ENCODE measurements around the gene TSR3.

TSR3 gene

DNA sequence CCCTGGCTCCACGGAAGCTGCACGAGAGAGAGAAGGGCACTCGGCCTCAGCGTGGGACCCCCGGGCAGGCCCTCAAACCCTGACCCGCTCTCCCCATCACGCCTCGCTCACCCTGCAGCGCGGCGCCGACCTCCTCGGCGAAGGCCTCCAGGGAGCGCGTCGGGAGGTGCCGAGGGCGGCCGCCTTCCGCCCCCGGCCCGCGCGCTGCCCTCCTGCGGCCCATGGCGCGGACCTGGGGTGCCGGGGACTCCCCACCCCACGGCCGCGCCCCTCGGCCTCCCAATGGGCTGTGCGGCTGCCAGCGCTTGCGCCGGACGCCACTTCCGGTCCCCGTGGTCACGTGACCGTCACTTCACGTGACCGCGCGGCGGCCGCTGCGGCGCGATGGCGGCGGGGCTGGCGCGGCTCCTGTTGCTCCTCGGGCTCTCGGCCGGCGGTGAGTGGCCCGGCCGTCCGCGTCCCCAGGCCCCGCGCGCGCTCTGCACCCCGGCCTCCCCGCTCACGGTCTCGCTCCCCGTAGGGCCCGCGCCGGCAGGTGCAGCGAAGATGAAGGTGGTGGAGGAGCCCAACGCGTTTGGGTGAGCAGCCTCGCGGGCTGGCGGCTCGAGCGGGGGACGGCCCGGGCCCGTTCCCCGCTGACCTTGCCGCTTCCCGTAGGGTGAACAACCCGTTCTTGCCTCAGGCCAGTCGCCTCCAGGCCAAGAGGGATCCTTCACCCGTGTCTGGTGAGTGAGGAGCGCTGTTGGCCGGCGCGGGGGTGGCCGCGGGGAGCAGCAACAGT is at the start of gene TSR3, which contains the start of gene GNPTG:
Gene TSR3, minus strand, starts transcription at position 297 of the 781 bp plus-strand sequence. Its CDS starts 74 bp downstream, at position 223.
Gene GNPTG, plus strand, starts transcription at position 350 of the 781 bp plus-strand sequence. Its CDS starts 35 bp downstream, at position 385.
- CTCF ChIA-PET: interaction anchor here (0.6 to 1.6 kb wide), 2 partner anchors 9 to 14 kb away, joined by 3 read pairs; no protein-coding TSS in a partner anchor
- H3K4me3 ChIP-seq (ENCODE audit: low read depth, low read length): peak within 1 kb of the TSS; percentile 90
- peak; percentile 46 for DNase-seq (ENCODE audit: low read depth, low spot score)
- POLR2A ChIA-PET: no interaction called here
- TF ChIP-seq, protein P1, sequence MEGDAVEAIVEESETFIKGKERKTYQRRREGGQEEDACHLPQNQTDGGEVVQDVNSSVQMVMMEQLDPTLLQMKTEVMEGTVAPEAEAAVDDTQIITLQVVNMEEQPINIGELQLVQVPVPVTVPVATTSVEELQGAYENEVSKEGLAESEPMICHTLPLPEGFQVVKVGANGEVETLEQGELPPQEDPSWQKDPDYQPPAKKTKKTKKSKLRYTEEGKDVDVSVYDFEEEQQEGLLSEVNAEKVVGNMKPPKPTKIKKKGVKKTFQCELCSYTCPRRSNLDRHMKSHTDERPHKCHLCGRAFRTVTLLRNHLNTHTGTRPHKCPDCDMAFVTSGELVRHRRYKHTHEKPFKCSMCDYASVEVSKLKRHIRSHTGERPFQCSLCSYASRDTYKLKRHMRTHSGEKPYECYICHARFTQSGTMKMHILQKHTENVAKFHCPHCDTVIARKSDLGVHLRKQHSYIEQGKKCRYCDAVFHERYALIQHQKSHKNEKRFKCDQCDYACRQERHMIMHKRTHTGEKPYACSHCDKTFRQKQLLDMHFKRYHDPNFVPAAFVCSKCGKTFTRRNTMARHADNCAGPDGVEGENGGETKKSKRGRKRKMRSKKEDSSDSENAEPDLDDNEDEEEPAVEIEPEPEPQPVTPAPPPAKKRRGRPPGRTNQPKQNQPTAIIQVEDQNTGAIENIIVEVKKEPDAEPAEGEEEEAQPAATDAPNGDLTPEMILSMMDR (IDR thresholded peaks at IDR 0.05; ENCODE audit: insufficient read depth, low read length, missing control alignments): no peak

DNA sequence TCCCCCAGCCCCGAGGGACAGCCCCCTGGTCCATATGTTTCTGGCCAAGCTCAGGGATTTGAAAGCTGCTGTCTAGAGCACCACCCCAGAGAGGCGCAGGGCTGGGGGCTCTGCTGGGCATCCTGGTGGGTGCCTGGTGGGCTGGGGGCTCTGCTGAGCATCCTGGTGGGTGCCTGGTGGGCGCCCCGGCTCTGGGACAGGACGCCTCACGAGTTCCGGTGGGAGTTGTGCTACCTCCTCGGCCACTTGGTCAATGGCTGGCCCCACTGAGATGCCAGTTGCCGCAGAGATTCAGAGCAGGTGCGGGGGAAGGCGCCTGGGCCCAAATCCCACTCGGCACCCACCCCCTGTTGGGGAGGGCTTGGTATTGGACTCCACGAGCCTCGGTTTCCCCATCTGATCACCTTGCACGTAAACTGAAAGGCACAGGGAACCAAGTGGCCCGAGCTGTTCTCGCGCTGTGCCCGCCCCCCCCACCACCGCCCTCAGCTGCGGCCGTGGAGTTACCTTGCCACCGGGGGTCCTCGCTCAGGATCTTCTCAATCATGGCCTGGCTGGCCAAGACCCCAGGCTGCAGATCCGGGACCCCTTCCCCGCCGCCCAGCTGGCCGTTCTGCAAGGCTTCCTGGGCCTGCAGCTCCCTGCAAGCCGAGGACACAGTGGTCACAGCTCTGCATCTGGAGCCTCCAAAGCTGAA is 49.5 kb upstream of the TSR3 start:
- no peak overlapping the region for H3K4me3 ChIP-seq (ENCODE audit: low read depth, low read length)
- no peak for DNase-seq (ENCODE audit: low read depth, low spot score)
- ChIA-PET CTCF (no interaction called here), POLR2A (no interaction called here)
- TF ChIP-seq, protein P1 (IDR thresholded peaks at IDR 0.05; ENCODE audit: insufficient read depth, low read length, missing control alignments): no peak

DNA sequence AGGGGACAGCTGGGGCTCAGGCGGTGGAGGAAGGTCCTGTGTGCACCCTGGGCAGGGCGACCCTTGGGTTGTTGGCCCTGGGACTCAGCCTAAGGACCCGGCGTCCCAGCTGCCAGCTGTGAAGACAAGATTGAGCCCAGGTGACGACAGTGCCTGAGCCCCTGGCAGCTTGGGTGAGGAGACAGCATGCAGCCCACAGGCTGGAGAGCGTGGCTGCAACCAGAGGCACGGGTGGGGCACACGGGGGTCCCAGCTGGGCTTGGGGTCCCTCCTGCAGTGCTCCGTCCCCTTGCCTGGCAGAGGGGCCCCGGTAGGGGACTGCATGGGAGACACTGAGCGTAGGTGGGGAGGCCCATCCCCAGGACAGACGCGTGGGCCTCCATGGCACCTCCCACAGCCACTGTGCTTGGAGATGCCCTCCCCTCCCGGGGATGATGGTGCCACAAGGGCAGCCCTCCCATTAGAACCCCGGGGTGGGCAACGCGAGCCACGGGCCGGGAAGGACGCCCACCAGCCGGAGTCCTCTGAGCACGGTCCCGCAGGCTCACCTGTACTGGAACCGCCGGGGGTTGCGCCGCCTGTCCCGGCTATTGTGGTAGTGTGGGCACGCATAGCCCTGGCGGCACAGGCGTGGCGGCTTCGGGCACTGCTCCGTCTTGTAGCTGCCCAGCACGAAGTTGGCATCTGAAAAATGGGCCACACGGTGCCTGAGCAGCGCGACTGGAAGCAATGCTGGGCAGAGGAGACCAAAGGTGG is 47.3 kb upstream of the TSR3 start:
- CTCF ChIA-PET: interaction anchor here (1.4 kb wide), 1 partner anchor 35 kb away, joined by 4 read pairs; no protein-coding TSS in a partner anchor
- TF ChIP-seq, protein P1 (IDR thresholded peaks at IDR 0.05; ENCODE audit: insufficient read depth, low read length, missing control alignments): no peak
- no peak overlapping the region for H3K4me3 ChIP-seq (ENCODE audit: low read depth, low read length)
- POLR2A ChIA-PET: no interaction called here
- DNase-seq (ENCODE audit: low read depth, low spot score): no peak

DNA sequence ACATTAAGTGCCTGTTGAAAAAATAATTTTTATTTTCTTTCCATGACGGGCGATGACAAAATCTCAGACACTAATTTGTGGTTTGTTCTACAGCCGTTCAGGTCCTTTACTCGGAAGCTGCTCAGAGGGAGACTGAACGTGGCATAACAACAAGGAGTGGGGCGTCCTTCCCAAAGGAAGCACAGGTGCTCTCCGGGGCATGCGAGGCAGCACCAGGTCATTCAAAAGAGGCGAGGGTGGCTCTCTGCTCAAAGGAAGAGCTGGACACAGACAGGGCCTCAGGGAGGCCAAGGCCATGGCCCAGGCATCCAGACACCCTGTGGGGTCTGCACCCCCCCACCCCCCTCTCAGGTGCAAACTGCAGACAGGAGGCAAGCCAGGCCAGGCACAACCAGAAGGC is 46.7 kb upstream of the TSR3 start:
- no peak overlapping the region for H3K4me3 ChIP-seq (ENCODE audit: low read depth, low read length)
- DNase-seq (ENCODE audit: low read depth, low spot score): no peak
- POLR2A ChIA-PET: no interaction called here
- TF ChIP-seq, protein P1 (IDR thresholded peaks at IDR 0.05; ENCODE audit: insufficient read depth, low read length, missing control alignments): no peak
- CTCF ChIA-PET: no interaction called here

DNA sequence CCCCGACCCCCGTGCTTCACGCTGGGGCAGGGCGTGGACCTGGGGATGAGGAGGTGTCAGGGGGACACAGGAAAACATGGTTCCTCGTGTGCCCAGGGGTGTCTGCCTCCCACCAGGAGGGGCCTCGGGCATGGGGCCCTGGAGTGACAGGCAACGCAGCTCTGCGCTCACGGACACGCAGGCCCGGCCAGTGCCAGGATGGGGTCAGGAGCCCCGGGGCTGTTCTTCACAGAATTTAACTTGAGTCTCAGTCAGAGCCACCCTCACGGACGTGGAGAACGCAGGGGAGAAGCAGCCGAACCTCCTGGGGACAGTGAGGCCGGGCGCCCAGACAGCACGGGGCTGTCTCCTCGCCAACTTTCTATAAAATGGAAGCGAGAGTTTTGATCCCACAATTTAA is 46.1 kb upstream of the TSR3 start:
- ChIA-PET CTCF (no interaction called here), POLR2A (no interaction called here)
- TF ChIP-seq, protein P1 (IDR thresholded peaks at IDR 0.05; ENCODE audit: insufficient read depth, low read length, missing control alignments): no peak
- no peak overlapping the region for H3K4me3 ChIP-seq (ENCODE audit: low read depth, low read length)
- no peak for DNase-seq (ENCODE audit: low read depth, low spot score)

Measured in AG04449 (cell line).